Measurements from ENCODE around the gene SMIM27.
"Not testable (repeated sequence)": the region's sequence is repeated elsewhere in the genome, so short reads cannot be mapped to it uniquely, and the experiment has no call there.

- not testable (repeated sequence) for TF ChIP-seq ZFX (IDR thresholded peaks at IDR 0.05; ENCODE audit: borderline replicate concordance); CTCF (IDR thresholded peaks at IDR 0.05)
These were observed 46.9 kb downstream of the SMIM27 start for GRCh38 chr9:32599021-32599420.

Data from 22Rv1 (cell line).